ENCODE measurements around the gene JUND.

- TF ChIP-seq RAD21 (conservative IDR thresholded peaks at IDR 0.05 in 1 of 2, IDR thresholded peaks at IDR 0.05 in 1 of 2) (no peak), CTCF (IDR thresholded peaks at IDR 0.05) (no peak), MAX (IDR thresholded peaks at IDR 0.05) (no peak), KDM1A (IDR thresholded peaks at IDR 0.05; ENCODE audit: low read depth) (no peak), POLR2A (IDR thresholded peaks at IDR 0.05; ENCODE audit: low read length) (no peak), ELK1 (IDR thresholded peaks at IDR 0.05; ENCODE audit: low read depth, low read length) (no peak), CEBPB (IDR thresholded peaks at IDR 0.05) (no peak), MAZ (IDR thresholded peaks at IDR 0.05; ENCODE audit: borderline replicate concordance, low read depth, low read length) (no peak), HDAC2 (IDR thresholded peaks at IDR 0.05) (no peak), HEYL (CRISPR knock-in tag; IDR thresholded peaks at IDR 0.05) (no peak), FOSL2 (IDR thresholded peaks at IDR 0.05) (no peak), FOSL2 (CRISPR knock-in tag; IDR thresholded peaks at IDR 0.05) (no peak), BHLHE40 (IDR thresholded peaks at IDR 0.05; ENCODE audit: low read depth, low read length) (no peak)
Measured at GRCh38 chr19:18304208-18304457, 22.7 kb upstream of the JUND start.

All from A549 (cell line).